Measurements from ENCODE around the gene RNF112. TPM values are rescaled to one million over a fixed set of nuclear protein-coding genes. Genes with fewer than 3 reads are reported as not detected.

RNF112 gene
- total and polyA plus RNA-seq, 2 of the 13 experiments (the other 11 are each of a cell fraction or from before 2014, with no cell fraction given) = 0.05 TPM; not detected in 1

DNA sequence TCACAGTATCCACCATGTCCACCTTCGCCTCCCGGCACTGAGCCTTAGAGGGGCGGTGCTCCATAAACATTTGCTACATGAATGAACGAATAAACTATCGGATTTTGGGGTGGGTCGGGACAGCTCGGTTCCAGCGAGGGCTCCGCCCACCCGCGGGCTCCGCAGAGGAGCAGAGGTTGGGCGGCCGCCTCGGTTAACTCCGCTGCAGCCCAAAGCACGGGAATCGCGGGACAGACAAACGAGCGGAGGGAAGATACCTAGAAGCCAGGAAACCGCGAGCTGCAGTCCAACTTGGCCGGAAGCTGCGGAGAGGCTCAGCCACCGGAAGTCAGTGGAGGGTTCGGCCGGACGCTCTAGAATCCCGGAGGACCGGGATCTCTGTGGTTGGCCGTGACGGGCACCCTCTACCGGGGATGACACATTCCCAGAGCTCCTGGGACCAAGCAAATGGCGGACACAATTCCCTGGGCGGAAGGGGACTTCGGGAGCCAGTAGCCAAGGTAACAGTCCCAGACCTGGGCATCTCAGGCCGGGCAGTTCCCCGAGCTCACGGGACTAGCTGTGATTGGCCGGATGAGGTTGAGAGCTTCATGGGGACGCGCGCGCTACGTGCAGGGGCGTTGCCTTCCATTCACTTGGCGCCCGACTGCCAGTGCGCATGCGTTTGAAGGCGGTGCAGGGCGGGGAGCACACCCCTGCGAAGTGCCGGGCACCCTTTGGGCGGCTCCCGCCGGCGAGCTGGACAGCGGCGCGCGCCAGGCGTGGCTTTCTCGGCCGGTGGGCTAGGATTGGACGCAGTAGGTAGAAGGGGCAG, 33.2 kb upstream of the RNF112 start (continued):
- TF ChIP-seq ZNF557 (CRISPR knock-in tag; IDR thresholded peaks at IDR 0.05) (0 out of 2 replicates have a peak, but pooled peaks have one; percentile 37), ZSCAN12 (CRISPR knock-in tag; IDR thresholded peaks at IDR 0.05) (0 out of 2 replicates have a peak, but pooled peaks have one; percentile 58), THAP11 (CRISPR knock-in tag; IDR thresholded peaks at IDR 0.05) (peak; percentile 91), RAD51 (IDR thresholded peaks at IDR 0.05; ENCODE audit: borderline replicate concordance) (no peak), ZSCAN21 (CRISPR knock-in tag; IDR thresholded peaks at IDR 0.05; ENCODE audit: borderline replicate concordance) (no peak), REPIN1 (CRISPR knock-in tag; IDR thresholded peaks at IDR 0.05; ENCODE audit: borderline replicate concordance, low read depth) (no peak), KDM5A (IDR thresholded peaks at IDR 0.05; ENCODE audit: borderline replicate concordance, low read length) (peak; percentile 85), SALL2 (CRISPR knock-in tag; IDR thresholded peaks at IDR 0.05) (0 out of 2 replicates have a peak, but pooled peaks have one; percentile 53), POLR2AphosphoS5 (IDR thresholded peaks at IDR 0.05; ENCODE audit: low read depth, low read length) (peak; percentile 92), ZNF343 (CRISPR knock-in tag; IDR thresholded peaks at IDR 0.05) (peak; percentile 26; the same call in 1 of the 2 replicates), CCDC6 (CRISPR knock-in tag; IDR thresholded peaks at IDR 0.05) (peak; percentile 82; the same call in 1 of the 2 replicates), ZNF136 (CRISPR knock-in tag; IDR thresholded peaks at IDR 0.05; ENCODE audit: low read depth) (peak; percentile 95; the same call in 1 of the 2 replicates), CCAR2 (optimal IDR thresholded peaks at IDR 0.05; ENCODE audit: low read depth, low read length) (no peak), ZNF317 (CRISPR knock-in tag; IDR thresholded peaks at IDR 0.05) (no peak), ZNF292 (CRISPR knock-in tag; IDR thresholded peaks at IDR 0.05; ENCODE audit: borderline replicate concordance, low read depth) (no peak), TBL1XR1 (IDR thresholded peaks at IDR 0.05; ENCODE audit: borderline replicate concordance, low read length, partially characterized antibody) (no peak), TARDBP (CRISPR knock-in tag; IDR thresholded peaks at IDR 0.05) (no peak; the same call in 1 of the 2 replicates), ZNF30 (CRISPR knock-in tag; IDR thresholded peaks at IDR 0.05) (no peak)
- TF ChIP-seq, protein P1, sequence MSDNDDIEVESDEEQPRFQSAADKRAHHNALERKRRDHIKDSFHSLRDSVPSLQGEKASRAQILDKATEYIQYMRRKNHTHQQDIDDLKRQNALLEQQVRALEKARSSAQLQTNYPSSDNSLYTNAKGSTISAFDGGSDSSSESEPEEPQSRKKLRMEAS (IDR thresholded peaks at IDR 0.05) = peak; percentile 64
- TF ChIP-seq, protein P2, sequence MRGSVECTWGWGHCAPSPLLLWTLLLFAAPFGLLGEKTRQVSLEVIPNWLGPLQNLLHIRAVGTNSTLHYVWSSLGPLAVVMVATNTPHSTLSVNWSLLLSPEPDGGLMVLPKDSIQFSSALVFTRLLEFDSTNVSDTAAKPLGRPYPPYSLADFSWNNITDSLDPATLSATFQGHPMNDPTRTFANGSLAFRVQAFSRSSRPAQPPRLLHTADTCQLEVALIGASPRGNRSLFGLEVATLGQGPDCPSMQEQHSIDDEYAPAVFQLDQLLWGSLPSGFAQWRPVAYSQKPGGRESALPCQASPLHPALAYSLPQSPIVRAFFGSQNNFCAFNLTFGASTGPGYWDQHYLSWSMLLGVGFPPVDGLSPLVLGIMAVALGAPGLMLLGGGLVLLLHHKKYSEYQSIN (CRISPR knock-in tag; IDR thresholded peaks at IDR 0.05; ENCODE audit: borderline replicate concordance) = no peak
- TF ChIP-seq, protein P3, sequence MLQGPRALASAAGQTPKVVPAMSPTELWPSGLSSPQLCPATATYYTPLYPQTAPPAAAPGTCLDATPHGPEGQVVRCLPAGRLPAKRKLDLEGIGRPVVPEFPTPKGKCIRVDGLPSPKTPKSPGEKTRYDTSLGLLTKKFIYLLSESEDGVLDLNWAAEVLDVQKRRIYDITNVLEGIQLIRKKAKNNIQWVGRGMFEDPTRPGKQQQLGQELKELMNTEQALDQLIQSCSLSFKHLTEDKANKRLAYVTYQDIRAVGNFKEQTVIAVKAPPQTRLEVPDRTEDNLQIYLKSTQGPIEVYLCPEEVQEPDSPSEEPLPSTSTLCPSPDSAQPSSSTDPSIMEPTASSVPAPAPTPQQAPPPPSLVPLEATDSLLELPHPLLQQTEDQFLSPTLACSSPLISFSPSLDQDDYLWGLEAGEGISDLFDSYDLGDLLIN (CRISPR knock-in tag; IDR thresholded peaks at IDR 0.05; ENCODE audit: borderline replicate concordance) = peak; percentile 90; the same call in 1 of the 2 replicates
- TF ChIP-seq, protein P4, sequence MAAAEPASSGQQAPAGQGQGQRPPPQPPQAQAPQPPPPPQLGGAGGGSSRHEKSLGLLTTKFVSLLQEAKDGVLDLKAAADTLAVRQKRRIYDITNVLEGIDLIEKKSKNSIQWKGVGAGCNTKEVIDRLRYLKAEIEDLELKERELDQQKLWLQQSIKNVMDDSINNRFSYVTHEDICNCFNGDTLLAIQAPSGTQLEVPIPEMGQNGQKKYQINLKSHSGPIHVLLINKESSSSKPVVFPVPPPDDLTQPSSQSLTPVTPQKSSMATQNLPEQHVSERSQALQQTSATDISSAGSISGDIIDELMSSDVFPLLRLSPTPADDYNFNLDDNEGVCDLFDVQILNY (CRISPR knock-in tag; conservative IDR thresholded peaks at IDR 0.05) = no peak
- TF ChIP-seq, protein P5, sequence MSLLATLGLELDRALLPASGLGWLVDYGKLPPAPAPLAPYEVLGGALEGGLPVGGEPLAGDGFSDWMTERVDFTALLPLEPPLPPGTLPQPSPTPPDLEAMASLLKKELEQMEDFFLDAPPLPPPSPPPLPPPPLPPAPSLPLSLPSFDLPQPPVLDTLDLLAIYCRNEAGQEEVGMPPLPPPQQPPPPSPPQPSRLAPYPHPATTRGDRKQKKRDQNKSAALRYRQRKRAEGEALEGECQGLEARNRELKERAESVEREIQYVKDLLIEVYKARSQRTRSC (CRISPR knock-in tag; IDR thresholded peaks at IDR 0.05; ENCODE audit: low read depth) = peak; percentile 31; the same call in 1 of the 2 replicates
- TF ChIP-seq, protein P6, sequence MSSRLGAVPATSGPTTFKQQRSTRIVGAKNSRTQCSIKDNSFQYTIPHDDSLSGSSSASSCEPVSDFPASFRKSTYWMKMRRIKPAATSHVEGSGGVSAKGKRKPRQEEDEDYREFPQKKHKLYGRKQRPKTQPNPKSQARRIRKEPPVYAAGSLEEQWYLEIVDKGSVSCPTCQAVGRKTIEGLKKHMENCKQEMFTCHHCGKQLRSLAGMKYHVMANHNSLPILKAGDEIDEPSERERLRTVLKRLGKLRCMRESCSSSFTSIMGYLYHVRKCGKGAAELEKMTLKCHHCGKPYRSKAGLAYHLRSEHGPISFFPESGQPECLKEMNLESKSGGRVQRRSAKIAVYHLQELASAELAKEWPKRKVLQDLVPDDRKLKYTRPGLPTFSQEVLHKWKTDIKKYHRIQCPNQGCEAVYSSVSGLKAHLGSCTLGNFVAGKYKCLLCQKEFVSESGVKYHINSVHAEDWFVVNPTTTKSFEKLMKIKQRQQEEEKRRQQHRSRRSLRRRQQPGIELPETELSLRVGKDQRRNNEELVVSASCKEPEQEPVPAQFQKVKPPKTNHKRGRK (CRISPR knock-in tag; IDR thresholded peaks at IDR 0.05) = no peak

All from HepG2 (cell line).